HG03378 (cell line): ENCODE results near the gene BTBD10.

Experiments
- ATAC-seq: cut with Tn5 transposase; IDR thresholded peaks from one replicate; pipeline ENCODE4 v1.9.1; 2021; ENCODE audit warnings: mild to moderate bottlenecking, moderate library complexity; ENCODE audit not compliant: unreplicated experiment

The BTBD10 gene

GRCh38 chr11:13462901-13463778, at the start of gene BTBD10:
BTBD10 (minus strand) TSS chr11:13463222; CDS start chr11:13445124, 18,098 bp downstream.
- ATAC-seq = peak; percentile 91

GRCh38 chr11:13503393-13503792, 40.4 kb upstream of the BTBD10 start:
- no peak for ATAC-seq

- no peak for ATAC-seq
These were observed 39.5 kb upstream of the BTBD10 start for GRCh38 chr11:13502492-13502891.

DNA sequence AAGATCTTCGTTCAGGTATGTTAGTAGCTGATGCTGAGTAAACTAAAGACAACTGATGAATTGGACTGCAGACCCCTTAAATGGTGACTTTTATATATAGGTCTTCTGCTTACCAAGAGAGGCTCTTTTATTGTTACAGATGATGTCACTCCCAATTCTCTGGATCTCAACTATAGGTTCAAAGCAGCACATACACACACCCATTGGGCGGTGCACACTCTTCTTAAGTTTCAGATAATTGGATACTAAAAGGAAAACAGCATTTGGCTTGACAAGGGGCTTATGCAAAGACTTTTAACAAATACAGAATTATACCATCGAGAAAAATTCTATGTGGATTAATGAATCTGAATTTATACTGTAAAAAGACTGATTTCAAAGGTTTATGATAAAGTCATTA, 32.9 kb upstream of the BTBD10 start, which contains the start of gene PTH:
Gene PTH, minus strand, starts transcription at position 69 of the 400 bp plus-strand sequence. CDS start 3,142 bp downstream, outside the sequence.
- no peak for ATAC-seq

- no peak for ATAC-seq
These were observed 31.0 kb upstream of the BTBD10 start for GRCh38 chr11:13494051-13494450.

- ATAC-seq = peak; percentile 77
These were observed 24.6 kb upstream of the BTBD10 start for GRCh38 chr11:13487661-13488030.

DNA sequence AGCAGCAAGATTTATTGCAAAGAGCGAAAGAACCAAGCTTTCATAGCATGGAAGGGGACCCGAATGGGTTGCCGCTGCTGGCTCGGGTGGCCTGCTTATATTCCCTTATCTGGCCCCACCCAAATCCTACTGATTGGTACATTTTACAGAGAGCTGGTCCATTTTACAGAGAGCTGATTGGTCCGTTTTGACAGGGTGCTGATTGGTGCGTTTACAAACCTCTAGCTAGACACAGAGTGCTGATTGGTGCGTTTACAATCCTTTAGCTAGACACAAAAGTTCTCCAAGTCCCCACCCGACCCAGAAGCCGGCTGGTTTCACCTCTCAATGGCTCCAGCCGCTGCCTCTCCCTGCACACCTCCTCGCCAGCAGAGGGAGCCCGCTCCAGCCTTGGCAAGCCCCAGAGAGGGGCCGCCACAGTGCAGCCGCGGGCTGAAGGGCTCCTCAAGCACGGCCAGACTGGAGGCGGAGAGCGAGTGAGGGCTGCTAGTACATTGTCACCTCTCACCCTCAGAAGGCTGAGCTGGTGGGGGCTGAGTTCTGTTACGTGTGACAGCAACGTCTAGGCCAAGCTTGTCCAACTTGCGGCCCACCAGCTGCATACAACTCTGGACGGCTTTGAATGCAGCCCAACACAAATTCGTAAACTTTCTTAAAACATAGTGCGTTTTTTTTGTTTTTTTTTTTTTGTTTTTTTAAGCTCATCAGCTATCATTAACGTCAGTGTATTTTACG, 24.1 kb upstream of the BTBD10 start:
- peak; percentile 92 for ATAC-seq

- ATAC-seq = no peak
These were observed 17.2 kb upstream of the BTBD10 start for GRCh38 chr11:13480198-13480597.

DNA sequence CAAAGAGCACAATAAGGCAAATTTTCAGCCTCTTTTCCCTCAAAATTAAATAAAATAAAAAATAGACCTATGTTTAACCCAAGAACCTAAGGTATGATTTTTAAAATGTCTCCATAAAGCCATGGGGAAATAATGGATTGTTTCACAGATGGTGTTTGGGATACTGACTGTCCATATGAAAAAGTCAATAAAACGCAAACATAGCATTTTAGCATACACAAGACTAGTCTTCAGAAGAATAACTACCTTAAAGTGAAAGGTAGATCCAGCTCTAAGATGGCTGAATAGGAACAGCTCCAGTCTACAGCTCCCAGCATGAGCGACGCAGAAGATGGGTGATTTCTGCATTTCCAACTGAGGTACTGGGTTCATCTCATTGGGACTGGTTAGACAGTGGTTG, 16.7 kb upstream of the BTBD10 start:
- ATAC-seq = no peak

GRCh38 chr11:13475091-13475490, 12.1 kb upstream of the BTBD10 start:
- ATAC-seq = no peak

DNA sequence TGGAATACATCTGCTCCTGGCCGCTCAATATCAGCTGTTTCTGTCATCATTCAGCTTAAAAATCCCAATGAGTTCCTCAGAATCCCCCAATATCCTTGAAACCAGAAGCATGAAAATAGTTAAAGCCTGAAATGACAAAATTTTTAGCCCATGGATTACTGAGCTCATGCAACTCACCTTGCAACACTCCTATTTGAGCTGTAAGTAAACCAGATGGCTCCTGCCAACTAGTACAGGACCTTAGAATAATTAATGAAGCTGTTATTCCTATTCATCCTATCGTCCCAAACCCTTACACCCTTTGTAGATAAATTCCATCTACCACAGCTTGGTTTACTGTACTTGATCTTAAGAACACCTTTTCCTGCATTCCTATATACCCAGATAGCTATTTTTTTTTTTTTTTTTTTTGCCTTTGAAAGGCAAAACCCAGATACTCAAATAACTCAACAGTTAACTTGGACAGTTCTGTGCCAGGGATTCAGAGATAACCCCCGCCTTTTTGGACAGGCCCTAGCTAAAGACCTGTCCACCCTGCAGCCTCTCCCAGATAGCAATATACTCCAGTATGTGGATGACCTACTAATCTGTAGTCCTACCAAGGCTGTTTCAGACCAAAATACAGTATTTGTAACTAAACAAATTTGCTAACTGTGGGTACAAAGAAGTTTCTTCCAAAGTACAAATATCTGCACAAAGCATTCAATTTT, 10.1 kb upstream of the BTBD10 start:
- ATAC-seq = no peak

DNA sequence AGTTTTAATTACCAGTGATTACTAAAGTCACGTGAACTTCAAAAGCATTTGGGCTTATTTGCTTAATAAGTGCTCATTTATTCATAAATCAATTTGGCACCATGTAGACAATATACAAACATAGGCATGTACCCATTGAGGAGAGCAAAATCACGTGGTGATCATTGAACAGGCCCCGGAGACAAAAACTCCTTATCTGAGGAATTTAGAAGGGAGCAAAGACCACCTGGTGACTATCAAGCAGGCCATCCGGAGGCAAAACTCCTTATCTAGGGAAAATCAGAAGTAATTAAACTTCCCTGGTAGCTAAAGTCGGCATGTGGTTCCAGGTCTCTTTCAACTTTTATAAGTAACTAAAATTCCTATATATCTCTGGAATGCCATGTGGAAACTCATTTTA, 5.7 kb upstream of the BTBD10 start:
- ATAC-seq = no peak

DNA sequence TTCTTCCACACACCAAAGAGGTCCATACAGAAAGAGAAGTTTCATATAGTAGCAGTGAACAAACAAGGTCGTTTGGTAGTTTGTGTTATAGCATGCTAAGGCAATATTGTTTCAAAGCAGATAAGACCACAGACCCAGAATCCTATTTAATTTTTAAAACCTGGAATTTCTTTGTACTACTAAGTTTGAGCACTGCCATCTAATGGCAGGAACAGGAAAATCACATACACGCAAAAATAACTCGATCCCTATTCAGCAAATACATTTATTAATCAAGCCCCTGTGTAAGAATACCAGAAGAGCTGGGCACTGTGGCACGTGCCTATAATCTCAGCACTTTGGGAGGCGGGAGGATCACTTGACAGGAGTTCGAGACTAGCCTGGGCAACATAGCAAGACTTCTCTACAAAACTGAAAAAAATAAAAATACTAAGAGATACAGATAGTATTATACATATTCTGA, 2.9 kb upstream of the BTBD10 start:
- ATAC-seq = no peak

GRCh38 chr11:13463779-13464290, 813 bp upstream of the BTBD10 start:
- ATAC-seq = no peak

DNA sequence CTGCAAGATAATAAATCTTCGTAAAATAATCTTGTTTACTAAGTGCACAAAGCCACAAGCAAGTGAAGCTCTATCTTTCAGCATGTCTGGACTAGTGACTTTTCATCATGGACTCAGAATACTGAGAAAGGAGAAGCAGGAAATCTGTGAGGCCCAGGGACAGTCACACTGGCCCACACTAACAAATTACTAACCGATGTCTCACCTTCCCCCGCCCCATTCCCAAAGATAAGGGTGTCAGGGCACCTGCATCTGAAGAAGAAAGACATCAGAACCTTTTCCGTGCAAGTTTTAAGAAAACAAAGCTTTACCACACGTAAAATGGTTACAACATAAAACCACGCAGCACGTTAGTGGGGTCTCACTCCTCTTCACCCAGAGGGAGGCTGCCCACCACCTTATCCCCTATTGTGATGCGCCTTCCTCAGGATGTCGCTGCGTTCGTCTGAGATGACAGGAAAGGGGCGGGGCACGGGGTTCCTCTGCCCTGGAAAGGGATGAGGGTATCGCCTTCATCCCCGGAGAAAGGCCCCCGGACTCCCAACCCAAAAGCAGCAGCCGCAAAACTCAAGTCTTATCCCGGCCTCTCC, 616 bp downstream of the BTBD10 start:
- peak; percentile 40 for ATAC-seq

- ATAC-seq = no peak
These were observed 1.7 kb downstream of the BTBD10 start for GRCh38 chr11:13461291-13461690.

- no peak for ATAC-seq
These were observed 12.1 kb downstream of the BTBD10 start for GRCh38 chr11:13450832-13451397.

- no peak for ATAC-seq
These were observed 13.5 kb downstream of the BTBD10 start for GRCh38 chr11:13449522-13449921.

DNA sequence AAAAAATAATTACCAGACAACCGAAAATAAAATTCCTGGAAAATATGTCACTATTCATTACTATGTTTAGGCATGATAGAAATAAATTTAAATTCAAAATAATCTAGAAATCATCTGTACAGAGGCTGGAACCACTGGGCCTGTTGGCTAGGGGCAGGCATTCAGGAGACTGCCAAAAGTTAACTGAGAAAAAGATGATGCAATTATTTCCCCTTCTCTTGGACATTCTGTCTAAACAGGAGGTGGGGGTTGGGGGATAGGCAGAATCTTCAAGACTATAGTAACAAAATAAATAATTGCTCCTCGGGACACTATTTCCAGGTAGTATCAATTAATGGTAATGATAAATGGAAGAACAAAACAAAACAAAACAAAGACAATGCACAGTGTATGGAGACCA, 14.1 kb downstream of the BTBD10 start:
- ATAC-seq = no peak

DNA sequence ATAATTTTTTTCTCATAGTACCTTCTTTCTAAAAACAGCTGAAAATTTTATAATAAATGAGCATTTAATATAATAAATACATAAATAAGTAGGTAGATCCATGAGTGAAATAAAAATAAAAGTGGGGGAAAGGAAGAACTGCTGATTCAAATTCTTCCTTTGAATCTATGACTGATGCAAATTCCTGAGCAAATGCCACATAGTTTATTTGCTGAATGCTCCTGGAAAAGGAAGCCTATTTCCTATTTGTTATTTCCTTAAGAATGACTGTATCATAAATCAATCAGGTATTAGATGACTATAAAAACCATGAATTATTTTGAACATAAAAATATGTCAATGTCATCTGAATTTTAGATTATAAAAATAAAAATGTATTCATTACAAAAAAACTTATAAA, 16.6 kb downstream of the BTBD10 start:
- ATAC-seq = no peak
